Stimulated activated naive CD8-positive, alpha-beta T cell treated with anti-CD3 and anti-CD28 coated beads, Interleukin-15, Interleukin-2, amounts not matched to agents 100 U/mL and 50 U/mL, for 24 hours (primary cell): ENCODE data around the gene ACOXL.

ENCODE experiments used
- ATAC-seq: fragments of 150-1000 bp; cut with Tn5 transposase; one replicate; pipeline ENCODE4 v1.10.0; 2021
- DNase-seq: peaks from one replicate; pipeline ENCODE4 v3.0.0; 2021

The ACOXL gene

DNA sequence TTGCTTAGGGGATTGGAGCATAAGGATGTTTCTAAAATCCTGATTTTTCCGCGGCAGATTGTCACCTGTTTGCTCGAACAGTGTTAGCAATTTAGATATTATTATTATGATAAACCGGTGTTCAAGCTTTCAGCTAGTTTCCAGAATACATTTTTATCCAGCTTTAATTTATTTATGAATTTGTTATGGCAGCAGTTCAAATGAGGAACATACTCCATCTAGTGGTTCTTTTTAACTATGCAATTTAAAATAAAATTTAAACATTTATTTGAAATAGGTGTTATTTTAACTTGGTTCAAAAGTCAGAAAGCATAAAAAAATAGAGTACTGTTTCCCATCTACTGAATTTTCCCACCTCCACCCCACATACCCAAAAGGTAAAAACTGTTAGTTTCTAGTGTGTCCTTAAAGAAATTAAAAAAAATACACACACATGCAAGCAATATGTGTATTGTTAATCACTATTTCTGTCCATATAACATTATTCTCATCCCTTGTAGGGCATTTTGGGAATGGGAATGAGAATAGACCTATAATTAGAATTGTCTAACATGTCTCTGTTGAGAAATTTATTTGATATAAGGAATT, 23.2 kb downstream of the ACOXL start:
- DNase-seq (no peak), ATAC-seq (no peak)

DNA sequence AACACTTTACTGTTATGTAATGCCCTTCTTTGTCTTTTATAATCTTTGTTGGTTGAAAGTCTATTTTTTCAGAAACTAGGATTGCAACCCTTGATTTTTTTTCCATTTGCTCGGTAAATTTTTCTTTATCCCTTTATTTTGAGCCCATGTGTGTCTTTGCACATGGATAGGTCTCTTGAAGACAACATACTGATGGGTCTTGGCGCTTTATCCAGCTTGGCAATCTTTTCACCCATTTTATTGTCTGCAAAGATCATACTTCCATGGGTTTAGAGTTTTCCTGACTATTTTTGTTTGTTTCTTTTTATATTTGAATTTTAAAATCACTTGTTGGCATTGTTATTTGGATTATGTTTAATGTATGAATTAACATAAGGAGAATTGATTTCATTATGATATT, 27.0 kb downstream of the ACOXL start:
- ATAC-seq (no peak), DNase-seq (no peak)

- ATAC-seq (no peak), DNase-seq (no peak)
Observed at GRCh38 chr2:110764931-110765330, 32.6 kb downstream of the ACOXL start.

DNA sequence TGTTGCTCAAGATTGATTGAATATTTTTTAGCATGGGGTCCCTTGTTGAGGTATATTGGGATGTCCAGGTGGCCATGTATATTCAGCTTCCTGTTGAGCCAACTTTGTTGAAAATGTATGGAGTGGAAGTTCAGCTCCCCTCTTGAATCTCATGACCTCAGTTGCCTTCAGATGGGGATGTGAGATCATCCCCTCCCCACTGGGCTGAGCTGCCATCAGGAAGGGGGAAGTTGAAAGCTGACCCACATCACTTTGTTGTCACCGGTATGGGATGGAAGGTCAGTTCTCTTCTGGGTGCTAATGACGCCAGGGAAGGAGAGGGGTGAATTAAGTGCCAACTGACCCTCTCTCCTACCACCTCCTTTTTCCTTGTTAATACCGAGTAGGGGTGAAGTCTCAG, 33.9 kb downstream of the ACOXL start:
- ATAC-seq (no peak), DNase-seq (no peak)

DNA sequence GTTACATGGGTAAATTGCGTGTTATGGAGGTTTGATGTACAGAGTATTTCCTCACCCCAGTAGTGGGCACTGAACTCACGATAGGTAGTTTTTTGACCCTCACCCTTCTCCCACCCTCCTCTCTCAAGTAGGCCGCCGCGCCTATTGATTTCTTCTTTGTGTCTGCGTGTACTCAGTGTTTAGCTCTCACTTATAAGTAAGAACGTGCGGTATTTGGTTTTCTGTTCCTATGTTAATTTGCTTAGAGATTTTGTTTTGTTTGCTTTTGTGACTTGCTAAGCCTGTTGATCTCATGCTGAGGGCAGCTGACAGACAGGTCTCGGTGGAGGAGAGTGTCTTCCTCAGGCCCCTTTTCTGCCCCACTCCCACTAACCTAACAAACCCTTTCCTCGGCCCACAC, 36.2 kb downstream of the ACOXL start:
- no peak for DNase-seq
- ATAC-seq = no peak

- ATAC-seq (no peak), DNase-seq (no peak)
Observed at GRCh38 chr2:110770404-110770958, 38.1 kb downstream of the ACOXL start.

GRCh38 chr2:110770959-110771431, 38.6 kb downstream of the ACOXL start:
- ATAC-seq (no peak), DNase-seq (no peak)

DNA sequence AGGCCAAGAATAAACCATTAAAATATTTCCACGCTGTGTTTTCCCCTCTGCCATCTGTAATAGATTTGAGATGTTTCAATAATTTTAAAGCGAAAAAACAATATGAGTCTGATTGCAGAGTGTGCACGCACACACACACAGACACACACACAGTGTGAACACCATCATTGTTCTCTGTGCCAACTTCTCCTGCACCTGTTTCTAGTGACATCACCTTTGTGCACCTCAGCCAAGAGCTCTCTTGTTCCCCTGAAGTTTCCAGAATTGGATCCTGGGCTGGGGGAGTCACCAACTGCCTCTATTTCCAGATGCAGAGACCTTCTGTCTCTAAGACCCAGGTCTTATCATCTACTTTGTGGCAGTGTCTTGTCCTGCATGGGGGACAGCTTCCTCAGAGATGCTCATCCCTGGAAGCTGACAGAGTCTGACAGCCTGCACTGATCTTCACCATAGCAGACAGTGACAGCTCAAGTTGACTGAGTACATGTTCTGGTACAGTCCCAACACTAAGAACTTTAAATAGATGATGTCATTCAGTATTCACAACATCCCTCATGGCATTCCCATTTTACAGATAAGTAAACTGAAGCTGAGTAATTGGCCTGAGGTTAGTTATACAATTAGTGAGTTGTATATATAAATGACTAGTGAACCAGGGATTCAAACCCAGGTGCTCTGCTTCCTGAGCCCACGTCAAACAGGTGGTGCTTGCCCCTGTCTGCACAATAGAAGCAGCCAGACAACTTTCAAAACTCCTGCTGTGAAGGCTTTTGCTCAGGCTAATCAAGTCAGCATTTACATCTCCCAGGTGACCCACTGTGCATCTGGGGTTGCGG, 39.4 kb downstream of the ACOXL start:
- DNase-seq (no peak), ATAC-seq (no peak)

GRCh38 chr2:110772383-110772755, 40.0 kb downstream of the ACOXL start:
- DNase-seq (no peak), ATAC-seq (no peak)

GRCh38 chr2:110773401-110773921, 41.1 kb downstream of the ACOXL start:
- ATAC-seq = no peak

GRCh38 chr2:110774701-110775100, 42.3 kb downstream of the ACOXL start:
- DNase-seq (no peak), ATAC-seq (no peak)

More at GRCh38 chr2:110773401-110773921, 41.1 kb downstream of the ACOXL start:
- DNase-seq = no peak

GRCh38 chr2:110777531-110778311, 45.3 kb downstream of the ACOXL start:
- DNase-seq (no peak), ATAC-seq (no peak)

DNA sequence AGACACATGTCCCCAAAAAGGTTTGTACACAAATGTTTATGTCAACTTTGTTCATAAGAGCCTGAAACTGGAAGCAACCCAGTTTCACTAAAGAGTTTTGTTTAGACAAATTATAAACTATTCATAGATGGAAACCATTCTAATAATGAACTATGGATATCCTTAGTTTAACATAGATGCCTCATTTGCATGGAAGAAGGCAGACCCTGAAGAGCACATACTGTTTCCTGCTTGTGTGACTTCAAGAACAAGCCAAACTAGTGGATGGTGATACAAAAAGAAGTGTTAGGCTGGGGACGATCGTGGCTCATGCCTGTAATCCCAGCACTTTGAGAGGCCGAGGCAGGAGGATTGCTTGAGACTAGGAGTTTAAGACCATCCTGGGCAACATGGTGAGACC, 48.1 kb downstream of the ACOXL start:
- no peak for DNase-seq
- no peak for ATAC-seq

DNA sequence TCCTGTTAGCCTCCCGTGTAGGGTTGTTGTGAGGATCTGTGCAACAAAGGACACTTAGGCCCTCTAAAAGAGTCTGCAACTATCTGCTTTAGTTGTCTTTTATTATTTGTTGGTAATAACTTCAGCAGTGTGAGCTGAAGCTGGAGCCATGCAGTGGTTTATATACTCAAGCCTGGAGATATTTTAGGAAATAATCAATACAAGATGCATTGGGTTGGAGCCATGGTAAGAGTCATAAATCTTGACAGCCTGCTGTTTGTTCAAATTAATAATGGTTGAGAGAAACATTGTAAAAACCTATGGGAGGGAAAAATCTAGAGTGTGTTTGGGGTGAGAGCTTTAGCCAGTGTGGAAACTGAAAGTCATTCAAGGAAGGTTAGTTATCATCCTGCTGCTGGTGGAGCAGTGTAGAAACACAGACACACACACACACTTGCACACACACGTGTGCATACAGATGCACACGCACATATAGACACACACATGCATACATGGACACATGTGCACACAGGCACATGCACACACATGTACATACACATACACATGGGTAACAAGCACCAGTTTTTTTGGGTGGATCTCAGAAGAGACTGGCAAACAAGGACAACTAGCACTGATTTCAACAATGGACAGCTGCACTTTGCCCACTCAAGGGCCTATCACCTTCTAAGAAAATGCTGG, 51.0 kb downstream of the ACOXL start:
- DNase-seq = no peak
- ATAC-seq = no peak

DNA sequence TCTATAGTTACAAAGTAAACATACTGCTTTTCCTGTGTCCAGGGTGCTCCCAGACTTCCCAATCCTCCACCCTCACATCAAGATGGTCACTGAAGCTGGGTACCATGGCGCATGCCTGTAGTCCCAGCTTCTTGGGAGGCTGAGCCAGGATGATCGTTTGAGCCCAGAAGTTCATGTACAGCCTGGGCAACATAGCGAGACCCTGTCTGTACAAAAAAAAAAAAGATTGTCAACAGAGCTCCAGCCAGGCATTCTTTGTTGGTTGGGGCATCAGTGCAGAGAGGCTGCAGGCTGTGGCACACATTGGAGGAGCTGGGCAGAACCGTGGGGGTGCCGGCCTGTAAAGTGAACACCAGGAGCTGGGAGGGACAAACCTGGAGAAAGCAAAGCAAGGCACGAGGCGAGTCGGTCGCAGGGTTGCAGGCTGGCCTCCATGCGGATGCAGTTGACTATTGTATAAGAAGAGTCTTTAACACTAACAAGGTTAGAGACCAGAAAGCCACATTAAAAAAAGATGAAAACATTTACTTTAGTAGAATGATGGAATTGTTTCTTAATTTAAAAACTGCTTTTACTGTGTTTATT, 51.8 kb downstream of the ACOXL start:
- ATAC-seq (no peak), DNase-seq (no peak)

- ATAC-seq (no peak), DNase-seq (no peak)
Observed at GRCh38 chr2:110785439-110785838, 53.1 kb downstream of the ACOXL start.

DNA sequence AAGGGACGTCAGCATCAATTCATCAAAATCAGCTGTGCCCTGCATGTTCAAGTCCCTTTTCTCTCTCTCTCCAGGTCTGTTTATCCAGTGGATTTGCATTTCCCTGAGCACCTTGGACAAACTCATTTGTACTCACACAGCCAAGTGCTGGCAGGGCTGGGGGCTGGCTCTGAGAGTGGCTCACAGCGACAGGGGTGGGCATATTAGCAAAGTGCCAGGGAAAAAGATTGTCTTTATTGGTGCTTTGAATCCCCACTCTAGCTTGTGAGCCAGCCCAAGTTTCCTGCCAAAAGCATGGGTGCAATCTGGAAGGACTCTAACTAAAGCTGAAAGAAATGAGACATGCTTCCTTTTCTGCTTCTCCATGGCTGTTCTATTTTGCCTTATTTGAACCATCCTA, 56.6 kb downstream of the ACOXL start:
- no peak for DNase-seq
- no peak for ATAC-seq

DNA sequence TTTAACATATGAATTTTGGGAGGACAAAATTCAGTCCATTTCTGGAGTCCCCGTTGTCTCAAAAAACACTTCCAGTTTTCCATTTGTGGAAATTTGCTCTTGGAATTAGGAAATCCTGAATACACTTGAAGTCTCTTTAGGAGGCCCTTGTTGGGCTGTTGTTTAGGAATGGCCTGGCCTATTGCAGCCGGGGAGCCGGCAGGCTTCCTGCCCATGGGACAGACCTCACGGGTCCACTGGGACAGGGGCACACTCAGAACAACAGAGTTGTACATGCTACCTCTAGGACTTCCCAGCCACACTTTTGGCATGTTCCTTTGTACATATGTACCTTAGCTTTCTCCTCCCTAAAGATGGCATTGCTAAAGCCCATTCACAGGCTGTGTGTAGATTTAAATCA, 57.3 kb downstream of the ACOXL start:
- no peak for ATAC-seq
- DNase-seq = no peak

DNA sequence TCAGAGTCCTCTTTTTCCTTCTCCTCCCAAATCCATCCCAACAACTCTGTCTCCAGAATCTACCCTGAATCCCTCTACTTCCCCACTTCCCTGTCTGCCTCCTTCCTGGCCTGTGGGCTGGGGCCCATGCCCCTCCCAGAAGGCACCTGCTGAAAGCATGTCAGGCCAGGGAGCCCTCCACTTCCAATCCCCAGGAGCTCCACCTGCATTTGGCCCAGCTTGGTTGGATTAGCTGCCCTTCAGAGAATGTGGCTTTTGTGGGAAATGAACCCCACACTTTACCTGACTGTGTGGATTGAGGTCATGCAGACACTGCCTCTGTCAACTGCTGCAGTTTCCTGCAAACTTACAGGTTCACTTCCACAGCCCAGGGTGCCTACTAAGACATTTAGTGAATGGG, 58.5 kb downstream of the ACOXL start:
- ATAC-seq = no peak
- no peak for DNase-seq

GRCh38 chr2:110791435-110791834, 59.1 kb downstream of the ACOXL start:
- DNase-seq (no peak), ATAC-seq (no peak)

DNA sequence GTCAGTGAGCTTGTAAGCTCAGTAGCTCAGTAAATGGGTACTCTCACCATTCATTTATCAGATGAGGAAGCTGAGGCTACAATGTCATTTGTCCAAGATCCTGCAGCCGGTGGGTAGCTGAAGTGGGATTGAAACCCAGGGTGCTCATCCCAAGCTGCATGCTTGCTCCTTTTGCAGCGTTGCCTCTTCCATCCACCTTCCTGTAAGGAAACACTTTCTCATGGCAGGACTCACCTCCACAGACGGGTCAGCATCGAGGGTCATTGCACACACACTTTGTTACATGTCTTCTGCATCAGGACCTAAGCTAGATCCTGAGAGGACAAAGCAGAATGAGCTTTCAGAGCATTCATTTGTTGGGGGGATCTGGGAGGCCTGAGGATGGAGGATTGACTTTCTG, 60.7 kb downstream of the ACOXL start:
- no peak for DNase-seq
- ATAC-seq = no peak

- DNase-seq = no peak
- no peak for ATAC-seq
Observed at GRCh38 chr2:110794390-110794789, 62.0 kb downstream of the ACOXL start.
